ENCODE results near the gene PUS1. TPM values are rescaled to one million over a fixed set of nuclear protein-coding genes. Genes with fewer than 3 reads are reported as not detected.

Gene PUS1
- total RNA-seq, 1 experiment from 2014 or later = 17.1 TPM

- peaks cover 33% of the 10 kb centered on the region for H3K36me3 ChIP-seq
- H3K27ac ChIP-seq = peak overlapping the region; percentile 81
- no peaks in the 10 kb centered on the region for H3K9me3 ChIP-seq (replicated peaks)
- H3K27me3 ChIP-seq = no peaks in the 10 kb centered on the region
- peaks cover 3% of the 10 kb centered on the region; the same call in 1 of the 2 replicates for H3K4me1 ChIP-seq
- peak overlapping the region; percentile 99 for H3K4me3 ChIP-seq
- DNase-seq = peak in 1 of 2 experiments; percentile 26
These were observed 743 bp downstream of the PUS1 start for GRCh38 chr12:131929581-131930456.

- no peaks in the 10 kb centered on the region for H3K9me3 ChIP-seq (replicated peaks)
- peak overlapping the region; percentile 99 for H3K4me3 ChIP-seq
- H3K27me3 ChIP-seq = no peaks in the 10 kb centered on the region
- H3K36me3 ChIP-seq = peaks cover 38% of the 10 kb centered on the region
- DNase-seq = no peak
- no peak overlapping the region for H3K27ac ChIP-seq
- H3K4me1 ChIP-seq = no peaks in the 10 kb centered on the region
These were observed 1.4 kb downstream of the PUS1 start for GRCh38 chr12:131930510-131930909.

GRCh38 chr12:131933387-131933786 is 4.3 kb downstream of the PUS1 start:
- Histone ChIP-seq H3K27ac (no peak overlapping the region), H3K4me3 (no peak overlapping the region), H3K27me3 (no peaks in the 10 kb centered on the region), H3K4me1 (no peaks in the 10 kb centered on the region), H3K9me3 (replicated peaks) (no peaks in the 10 kb centered on the region), H3K36me3 (peaks cover 45% of the 10 kb centered on the region)
- DNase-seq = no peak

GRCh38 chr12:131934535-131934934 is 5.5 kb downstream of the PUS1 start:
- DNase-seq = no peak
- no peak overlapping the region for H3K27ac ChIP-seq
- no peaks in the 10 kb centered on the region for H3K9me3 ChIP-seq (replicated peaks)
- H3K36me3 ChIP-seq = peaks cover 46% of the 10 kb centered on the region
- H3K27me3 ChIP-seq = no peaks in the 10 kb centered on the region
- H3K4me3 ChIP-seq = no peak overlapping the region
- H3K4me1 ChIP-seq = no peaks in the 10 kb centered on the region

GRCh38 chr12:131938082-131938481 is 9.0 kb downstream of the PUS1 start:
- no peaks in the 10 kb centered on the region for H3K27me3 ChIP-seq
- no peak for DNase-seq
- H3K36me3 ChIP-seq = peaks cover 48% of the 10 kb centered on the region

GRCh38 chr12:131939007-131939406 is 9.9 kb downstream of the PUS1 start:
- H3K36me3 ChIP-seq = peaks cover 48% of the 10 kb centered on the region
- no peaks in the 10 kb centered on the region for H3K4me1 ChIP-seq
- H3K4me3 ChIP-seq = no peak overlapping the region

More at GRCh38 chr12:131938082-131938481, 9.0 kb downstream of the PUS1 start:
- Histone ChIP-seq H3K4me1 (no peaks in the 10 kb centered on the region), H3K9me3 (replicated peaks) (no peaks in the 10 kb centered on the region), H3K4me3 (no peak overlapping the region), H3K27ac (no peak overlapping the region)

GRCh38 chr12:131940141-131940547 is 11.1 kb downstream of the PUS1 start:
- DNase-seq = no peak
- no peak overlapping the region for H3K27ac ChIP-seq
- no peaks in the 10 kb centered on the region for H3K27me3 ChIP-seq
- H3K9me3 ChIP-seq (replicated peaks) = no peaks in the 10 kb centered on the region
- peaks cover 43% of the 10 kb centered on the region for H3K36me3 ChIP-seq
- H3K4me3 ChIP-seq = no peak overlapping the region
- H3K4me1 ChIP-seq = no peaks in the 10 kb centered on the region

More at GRCh38 chr12:131939007-131939406, 9.9 kb downstream of the PUS1 start:
- Histone ChIP-seq H3K27ac (no peak overlapping the region), H3K27me3 (no peaks in the 10 kb centered on the region), H3K9me3 (replicated peaks) (no peaks in the 10 kb centered on the region)
- no peak for DNase-seq

- DNase-seq = no peak
- no peak overlapping the region for H3K4me3 ChIP-seq
- H3K4me1 ChIP-seq = no peaks in the 10 kb centered on the region
- H3K27ac ChIP-seq = no peak overlapping the region
- no peaks in the 10 kb centered on the region for H3K9me3 ChIP-seq (replicated peaks)
- peaks cover 34% of the 10 kb centered on the region for H3K36me3 ChIP-seq
- no peaks in the 10 kb centered on the region for H3K27me3 ChIP-seq
These were observed 12.3 kb downstream of the PUS1 start for GRCh38 chr12:131941116-131941986.

GRCh38 chr12:131941987-131942341 is 12.9 kb downstream of the PUS1 start:
- Histone ChIP-seq H3K27me3 (no peaks in the 10 kb centered on the region), H3K36me3 (peaks cover 34% of the 10 kb centered on the region), H3K9me3 (replicated peaks) (no peaks in the 10 kb centered on the region), H3K27ac (no peak overlapping the region), H3K4me1 (no peaks in the 10 kb centered on the region), H3K4me3 (no peak overlapping the region)
- no peak for DNase-seq

- Histone ChIP-seq H3K4me1 (no peaks in the 10 kb centered on the region), H3K27ac (no peak overlapping the region), H3K27me3 (no peaks in the 10 kb centered on the region), H3K36me3 (peaks cover 34% of the 10 kb centered on the region), H3K9me3 (replicated peaks) (no peaks in the 10 kb centered on the region), H3K4me3 (no peak overlapping the region)
- DNase-seq = no peak
These were observed 13.6 kb downstream of the PUS1 start for GRCh38 chr12:131942671-131943070.

- Histone ChIP-seq H3K27me3 (no peaks in the 10 kb centered on the region), H3K9me3 (replicated peaks) (no peaks in the 10 kb centered on the region), H3K4me1 (no peaks in the 10 kb centered on the region), H3K27ac (no peak overlapping the region), H3K36me3 (peaks cover 32% of the 10 kb centered on the region), H3K4me3 (no peak overlapping the region)
- DNase-seq = no peak
These were observed 14.3 kb downstream of the PUS1 start for GRCh38 chr12:131943389-131943788.

- no peaks in the 10 kb centered on the region for H3K9me3 ChIP-seq (replicated peaks)
- no peak overlapping the region for H3K4me3 ChIP-seq
- H3K27me3 ChIP-seq = no peaks in the 10 kb centered on the region
- peaks cover 31% of the 10 kb centered on the region for H3K36me3 ChIP-seq
- no peak for DNase-seq
- H3K27ac ChIP-seq = no peak overlapping the region
- H3K4me1 ChIP-seq = no peaks in the 10 kb centered on the region
These were observed 14.8 kb downstream of the PUS1 start for GRCh38 chr12:131943876-131944275.

- Histone ChIP-seq H3K9me3 (replicated peaks) (no peaks in the 10 kb centered on the region), H3K4me3 (no peak overlapping the region), H3K27ac (no peak overlapping the region), H3K4me1 (no peaks in the 10 kb centered on the region), H3K36me3 (peaks cover 31% of the 10 kb centered on the region), H3K27me3 (no peaks in the 10 kb centered on the region)
- DNase-seq = no peak
These were observed 15.7 kb downstream of the PUS1 start for GRCh38 chr12:131944601-131945251.

- DNase-seq = no peak
- H3K27me3 ChIP-seq = no peaks in the 10 kb centered on the region
- H3K36me3 ChIP-seq = peaks cover 21% of the 10 kb centered on the region
- no peaks in the 10 kb centered on the region for H3K4me1 ChIP-seq
- H3K9me3 ChIP-seq (replicated peaks) = no peaks in the 10 kb centered on the region
- no peak overlapping the region for H3K4me3 ChIP-seq
- H3K27ac ChIP-seq = no peak overlapping the region
These were observed 17.7 kb downstream of the PUS1 start for GRCh38 chr12:131946757-131947156.

All from SJCRH30 (cell line).